HG03442 (cell line): ENCODE results near the gene PLAAT2.
"Not testable (repeated sequence)": the region's sequence is repeated elsewhere in the genome, so short reads cannot be mapped to it uniquely, and the experiment has no call there.

Source experiments
- ATAC-seq: cut with Tn5 transposase; IDR thresholded peaks from one replicate; pipeline ENCODE4 v1.9.1; 2021; ENCODE audit warnings: mild to moderate bottlenecking, moderate library complexity; ENCODE audit not compliant: unreplicated experiment

The PLAAT2 gene

GRCh38 chr11:63551091-63551888, 11.9 kb downstream of the PLAAT2 start:
- ATAC-seq = no peak

GRCh38 chr11:63550156-63550700, 13.0 kb downstream of the PLAAT2 start:
- ATAC-seq = not testable (repeated sequence)

DNA sequence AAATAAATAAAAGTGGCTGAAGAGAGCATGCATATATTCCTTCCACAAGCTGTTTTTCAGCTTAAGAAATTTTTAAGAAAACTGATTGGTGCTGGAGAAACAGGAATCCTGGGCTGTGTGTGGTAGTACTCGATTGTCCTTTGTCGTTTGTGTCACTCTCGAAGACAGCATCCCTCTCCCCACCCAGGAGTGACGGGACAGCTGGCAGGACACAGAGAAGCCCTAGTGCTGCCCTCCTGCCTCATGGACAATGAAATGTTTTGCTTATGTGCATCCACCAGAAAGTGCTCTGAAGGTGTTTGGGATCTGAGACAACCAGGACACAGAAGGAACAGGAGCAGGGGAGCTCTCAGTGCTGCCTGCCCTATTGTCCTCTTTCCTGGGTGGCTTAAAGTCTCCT, 13.8 kb downstream of the PLAAT2 start:
- no peak for ATAC-seq

- no peak for ATAC-seq
Measured at GRCh38 chr11:63548178-63548577, 15.0 kb downstream of the PLAAT2 start.

DNA sequence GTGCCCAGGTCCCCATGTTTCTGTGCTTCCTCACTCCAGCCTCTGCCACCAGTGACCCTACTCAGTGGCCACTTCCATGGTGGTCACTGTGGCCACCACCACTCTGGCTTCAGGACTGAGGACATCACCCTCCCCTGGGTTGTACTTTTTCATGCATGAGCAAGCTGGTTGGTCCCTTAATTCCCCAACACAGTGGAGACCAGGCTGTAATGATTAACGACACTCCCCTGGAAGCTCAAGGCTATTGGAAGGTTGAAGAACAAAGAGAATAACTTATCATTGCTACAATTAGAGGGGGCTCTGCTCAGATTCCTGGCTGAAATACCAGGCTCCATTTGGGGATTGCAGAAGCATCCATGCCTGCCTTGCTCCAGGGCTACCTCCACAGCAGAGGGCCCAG, 16.1 kb downstream of the PLAAT2 start:
- ATAC-seq = no peak

DNA sequence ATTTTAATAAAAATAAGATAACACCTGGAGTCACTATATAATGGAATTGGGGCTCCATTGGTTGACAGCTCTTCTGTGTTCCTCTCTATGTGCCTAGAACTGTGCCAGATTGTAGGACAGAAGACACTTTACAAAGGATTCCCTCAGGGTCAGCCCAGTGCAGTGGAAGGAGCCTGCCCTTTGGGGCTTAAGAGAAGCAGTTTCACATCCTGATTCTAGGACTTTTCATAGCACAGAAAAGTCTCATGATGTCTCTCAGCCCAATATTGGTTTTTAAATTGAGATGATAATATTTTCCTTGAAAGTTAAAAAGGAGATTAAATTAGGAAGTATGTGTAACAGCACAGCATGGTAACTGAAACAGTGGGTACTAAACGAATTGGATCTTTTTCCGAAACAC, 19.5 kb downstream of the PLAAT2 start:
- ATAC-seq = no peak

DNA sequence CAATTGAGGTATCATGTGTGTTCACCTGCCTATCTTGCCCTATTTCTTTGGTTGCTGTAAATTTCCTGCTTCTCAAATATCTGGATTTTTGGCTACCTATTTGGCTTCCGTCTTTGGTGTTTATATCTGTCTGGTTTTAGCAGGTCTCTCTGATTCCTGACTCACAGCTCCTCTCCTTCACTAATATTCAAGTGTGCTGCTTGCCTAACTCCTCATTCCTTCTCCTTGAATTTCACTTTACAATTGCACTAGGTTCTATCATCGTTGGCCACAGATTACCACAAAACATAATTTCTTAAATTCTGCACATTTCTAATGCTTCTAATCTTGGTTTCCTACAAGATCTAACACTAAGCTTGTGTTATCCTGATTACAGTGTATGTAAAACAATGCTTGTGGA, 20.7 kb downstream of the PLAAT2 start:
- ATAC-seq = not testable (repeated sequence)

GRCh38 chr11:63537293-63538101, 25.7 kb downstream of the PLAAT2 start:
- no peak for ATAC-seq

DNA sequence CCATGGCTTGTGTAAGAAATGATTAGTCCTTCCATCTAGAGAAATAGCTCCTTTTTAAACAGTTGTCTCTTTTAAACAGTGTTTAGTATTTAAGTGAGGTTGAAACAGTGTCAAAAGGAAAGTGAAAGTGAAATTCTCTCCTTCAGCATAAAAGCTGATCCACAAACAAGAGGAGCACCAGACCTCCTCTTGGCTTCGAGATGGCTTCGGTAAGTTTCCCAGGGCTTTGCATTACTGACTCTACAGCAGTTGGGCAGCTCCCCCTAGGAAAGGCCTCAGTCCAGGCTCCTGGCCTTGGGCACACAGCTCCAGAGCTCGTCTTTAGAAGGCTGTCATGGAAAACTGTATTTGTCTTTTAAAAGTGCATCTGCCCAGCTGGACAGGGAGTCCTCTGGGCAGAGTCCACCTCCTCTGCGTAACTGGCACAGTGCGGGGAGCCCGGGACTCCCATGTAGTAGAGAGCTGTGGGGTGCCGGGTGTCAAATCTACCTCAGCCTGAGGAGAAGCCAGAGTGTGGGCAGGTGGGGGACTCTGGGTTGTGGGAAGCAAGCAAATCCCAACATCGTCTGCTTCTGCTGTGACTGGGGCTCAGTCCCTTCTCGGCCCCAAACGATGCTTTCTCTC, 26.4 kb downstream of the PLAAT2 start, which contains the start of gene PLAAT4:
TSS of gene PLAAT4 (plus strand) at position 140 of the 624 bp plus-strand sequence. CDS start at position 201, 61 bp downstream.
- no peak for ATAC-seq

GRCh38 chr11:63535734-63536133, 27.4 kb downstream of the PLAAT2 start:
- ATAC-seq = no peak

- peak; percentile 38 for ATAC-seq
Measured at GRCh38 chr11:63534895-63535461, 28.2 kb downstream of the PLAAT2 start.

- ATAC-seq = no peak
Measured at GRCh38 chr11:63534076-63534475, 29.1 kb downstream of the PLAAT2 start.

DNA sequence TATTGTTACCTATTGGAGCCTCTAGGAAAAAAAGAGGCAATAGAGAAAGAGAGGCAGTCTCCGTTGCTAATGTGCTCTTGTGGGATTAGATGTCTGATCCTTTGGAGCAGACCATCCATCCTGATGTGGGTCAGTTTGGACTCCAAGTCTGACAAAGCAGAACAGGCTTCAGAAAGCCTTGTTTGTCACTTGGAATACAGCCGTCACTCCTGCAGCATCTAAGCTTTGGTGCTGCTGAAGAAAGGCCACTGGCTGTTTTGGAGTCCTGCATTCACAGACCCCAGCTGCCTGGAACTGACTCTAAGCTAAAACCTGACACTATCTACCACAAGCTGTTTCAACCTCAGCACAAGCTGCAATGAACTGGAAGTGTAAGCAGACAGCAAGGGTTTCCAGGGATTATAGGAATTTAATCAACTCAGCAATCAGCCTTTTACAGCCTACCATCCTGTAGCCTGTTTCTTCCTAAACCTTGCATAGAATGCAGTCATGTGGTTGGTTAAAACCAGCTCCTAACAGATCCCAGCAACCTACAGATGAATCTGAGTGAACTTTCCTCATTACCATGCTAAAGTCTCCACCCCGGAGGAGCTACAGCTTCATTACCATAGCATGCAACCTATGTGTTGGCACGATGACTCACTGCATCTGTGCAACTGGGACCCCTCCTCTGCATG, 30.2 kb downstream of the PLAAT2 start:
- ATAC-seq = no peak

DNA sequence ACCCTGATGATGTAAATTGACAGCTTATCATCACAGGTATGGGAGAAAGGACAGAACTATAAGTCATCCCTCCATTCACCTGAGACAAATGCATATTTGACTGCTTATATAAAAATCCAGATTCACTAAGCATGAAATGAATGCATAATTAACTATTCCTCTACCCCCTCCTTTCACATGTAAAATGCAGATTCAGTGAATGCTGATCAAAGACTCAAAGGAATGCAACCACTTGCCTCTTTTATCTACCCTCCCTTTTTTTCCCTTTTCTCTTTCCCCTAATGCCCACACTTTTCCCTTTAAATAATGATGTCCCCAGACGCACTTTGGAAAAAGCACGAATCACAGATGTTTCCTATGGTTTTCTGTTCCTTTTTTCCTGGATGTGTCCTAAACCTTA, 31.1 kb downstream of the PLAAT2 start:
- no peak for ATAC-seq

DNA sequence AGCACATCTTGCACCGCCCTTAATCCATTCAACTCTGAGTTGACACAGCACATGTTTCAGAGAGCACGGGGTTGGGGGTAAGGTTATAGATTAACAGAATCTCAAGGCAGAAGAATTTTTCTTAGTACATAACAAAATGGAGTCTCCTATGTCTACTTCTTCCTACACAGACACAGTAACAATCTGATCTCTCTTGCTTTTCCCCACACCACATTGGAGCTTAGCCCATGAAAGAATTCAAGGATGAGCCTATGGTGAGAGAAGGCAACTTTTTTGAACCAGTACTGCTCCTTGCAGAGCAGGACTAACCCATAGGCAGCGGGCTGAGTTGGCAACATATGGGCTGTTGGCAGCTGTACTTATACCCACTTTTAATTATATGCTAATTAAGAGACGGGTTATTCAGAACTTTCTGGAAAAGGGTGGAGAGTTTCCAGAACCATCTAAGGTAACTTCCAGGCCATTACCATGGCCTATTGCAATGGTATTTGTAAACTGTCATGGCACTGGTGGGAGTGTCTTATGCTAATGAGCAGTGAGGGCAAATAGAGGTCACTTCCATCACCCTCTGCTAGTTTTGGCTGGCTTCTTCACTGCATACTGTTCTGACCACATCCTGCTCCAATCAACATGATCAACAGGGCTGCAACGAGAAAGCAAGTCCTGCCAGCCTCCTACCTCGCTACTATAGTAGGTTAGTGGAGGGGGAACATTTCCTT, 31.9 kb downstream of the PLAAT2 start:
- peak; percentile 78 for ATAC-seq

DNA sequence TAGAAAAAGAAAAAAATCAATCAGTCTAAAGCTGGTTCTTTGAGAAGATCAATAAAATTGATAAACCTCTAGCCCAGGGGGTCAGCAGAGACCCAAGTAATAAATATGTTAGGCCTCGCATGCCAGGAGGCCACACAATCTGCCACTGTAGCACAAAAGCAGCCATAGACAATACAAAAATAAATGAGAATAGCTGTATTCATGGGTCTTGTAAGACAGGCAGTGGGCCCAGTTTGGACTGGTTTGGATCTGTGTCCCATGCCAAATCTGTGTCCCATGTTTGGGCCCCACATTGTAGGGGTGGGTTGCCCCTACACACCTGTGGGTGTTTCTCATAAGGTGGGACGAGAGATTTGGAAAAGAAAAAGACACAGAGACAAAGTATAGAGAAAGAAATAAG, 33.2 kb downstream of the PLAAT2 start:
- ATAC-seq = no peak

DNA sequence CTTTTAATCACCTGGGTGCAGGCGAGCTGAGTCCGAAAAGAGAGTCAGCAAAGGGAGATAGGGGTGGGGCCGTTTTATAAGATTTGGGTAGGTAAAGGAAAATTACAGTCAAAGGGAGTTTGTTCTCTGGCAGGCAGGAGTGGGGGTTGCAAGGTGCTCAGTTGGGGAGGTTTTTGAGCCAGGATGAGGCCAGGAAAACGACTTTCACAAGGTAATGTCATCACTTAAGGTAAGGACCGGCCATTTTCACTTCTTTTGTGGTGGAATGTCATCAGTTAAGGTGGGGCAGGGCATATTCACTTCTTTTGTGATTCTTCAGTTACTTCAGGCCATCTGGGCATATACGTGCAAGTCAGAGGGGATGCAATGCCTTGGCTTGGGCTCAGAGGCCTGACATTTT, 33.8 kb downstream of the PLAAT2 start:
- ATAC-seq = not testable (repeated sequence)

DNA sequence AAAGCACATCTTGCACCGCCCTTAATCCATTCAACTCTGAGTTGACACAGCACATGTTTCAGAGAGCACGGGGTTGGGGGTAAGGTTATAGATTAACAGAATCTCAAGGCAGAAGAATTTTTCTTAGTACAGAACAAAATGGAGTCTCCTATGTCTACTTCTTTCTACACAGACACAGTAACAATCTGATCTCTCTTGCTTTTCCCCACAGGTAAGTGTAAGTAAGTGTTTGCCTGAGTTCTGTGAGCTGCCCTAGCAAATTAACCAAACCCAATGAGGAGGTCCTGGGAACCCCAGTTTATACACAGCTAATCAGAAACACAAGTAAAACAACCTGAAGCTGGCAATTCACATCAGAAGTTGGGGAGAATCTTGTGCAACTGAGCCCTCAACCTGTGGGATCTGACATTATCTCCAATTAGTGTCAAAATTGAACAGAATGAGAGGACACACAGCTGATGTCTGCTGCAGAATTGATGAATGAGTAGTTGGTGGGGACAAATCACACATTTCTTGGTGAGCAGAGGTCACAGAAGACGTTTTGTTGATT, 34.4 kb downstream of the PLAAT2 start:
- not testable (repeated sequence) for ATAC-seq

DNA sequence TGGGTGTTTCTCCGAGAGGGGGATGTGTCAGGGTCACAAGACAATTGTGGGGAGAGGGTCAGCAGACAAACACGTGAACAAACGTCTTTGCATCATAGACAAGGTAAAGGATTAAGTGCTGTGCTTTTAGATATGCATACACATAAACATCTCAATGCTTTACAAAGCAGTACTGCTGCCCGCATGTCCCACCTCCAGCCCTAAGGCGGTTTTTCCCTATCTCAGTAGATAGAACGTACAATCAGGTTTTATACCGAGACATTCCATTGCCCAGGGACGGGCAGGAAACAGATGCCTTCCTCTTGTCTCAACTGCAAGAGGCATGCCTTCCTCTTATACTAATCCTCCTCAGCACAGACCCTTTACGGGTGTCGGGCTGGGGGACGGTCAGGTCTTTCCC, 35.0 kb downstream of the PLAAT2 start:
- ATAC-seq = not testable (repeated sequence)
